Hypothalamus (tissue), 51 donors: ENCODE data around the gene UST.
A peak's percentile ranks its signal among the peaks of the same experiment; 100 is the strongest.

ENCODE experiments used
- DNase-seq, 51 donors: peaks; one replicate each; lab custom pipeline; 2025; lab: John Stamatoyannopoulos, UW

Gene UST

GRCh38 chr6:148746363-148747144 lies at the start of gene UST:
UST (plus strand) TSS chr6:148747030; CDS start chr6:148747431, 401 bp downstream.
- peak in 46 of 51 donors; percentile 21 to 89 (median 59) for DNase-seq

GRCh38 chr6:148697895-148698440 lies 48.9 kb upstream of the UST start:
- DNase-seq = no peak

GRCh38 chr6:148698671-148699180 lies 48.1 kb upstream of the UST start:
- no peak for DNase-seq

- no peak for DNase-seq
These were observed 46.6 kb upstream of the UST start for GRCh38 chr6:148700047-148700715.

- peak in 7 of 51 donors; percentile 2 to 54 (median 11) for DNase-seq
These were observed 46.0 kb upstream of the UST start for GRCh38 chr6:148700741-148701311.

GRCh38 chr6:148701375-148701774 lies 45.5 kb upstream of the UST start:
- DNase-seq = peak in 1 of 51 donors; percentile 54

GRCh38 chr6:148703900-148704299 lies 42.9 kb upstream of the UST start:
- peak in 1 of 51 donors; percentile 37 for DNase-seq

GRCh38 chr6:148704400-148705246 lies 42.2 kb upstream of the UST start:
- DNase-seq = no peak

GRCh38 chr6:148708707-148709106 lies 38.1 kb upstream of the UST start:
- no peak for DNase-seq

GRCh38 chr6:148709577-148709976 lies 37.3 kb upstream of the UST start:
- DNase-seq = no peak

GRCh38 chr6:148711833-148712654 lies 34.8 kb upstream of the UST start:
- DNase-seq = no peak

- no peak for DNase-seq
These were observed 33.6 kb upstream of the UST start for GRCh38 chr6:148713033-148713738.

- DNase-seq = no peak
These were observed 32.9 kb upstream of the UST start for GRCh38 chr6:148713921-148714320.

GRCh38 chr6:148716811-148717210 lies 30.0 kb upstream of the UST start:
- DNase-seq = no peak

- no peak for DNase-seq
These were observed 26.4 kb upstream of the UST start for GRCh38 chr6:148720406-148720805.

GRCh38 chr6:148720897-148721296 lies 25.9 kb upstream of the UST start:
- DNase-seq = no peak

GRCh38 chr6:148723484-148723883 lies 23.3 kb upstream of the UST start:
- DNase-seq = no peak

- DNase-seq = no peak
These were observed 22.4 kb upstream of the UST start for GRCh38 chr6:148724428-148724827.

- DNase-seq = no peak
These were observed 19.7 kb upstream of the UST start for GRCh38 chr6:148727104-148727503.
